Right lobe of liver (tissue), 6 donors: ENCODE results near the gene SYT17. TPM values are rescaled to one million over a fixed set of nuclear protein-coding genes. Genes with fewer than 3 reads are reported as not detected.

ENCODE experiments used
- ATAC-seq, 4 donors: fragments of 200-7000 bp; cut with Tn5 transposase; one replicate each; pipeline ENCODE4 v1.9.1; 2020; ENCODE audit warnings: mild to moderate bottlenecking in 4 of 4, moderate library complexity in 4 of 4
- DNase-seq, 3 donors: peaks; one replicate each; pipeline ENCODE4 v3.0.0-alpha.2; 2020
- H3K27ac ChIP-seq, 3 donors: fragments of 200-600 bp; one replicate each; pipeline ENCODE4 v1.8.0; 2022
- H3K27me3 ChIP-seq, 2 donors: fragments of 200-600 bp; one replicate each; pipeline ENCODE4 v1.8.0; 2022
- H3K36me3 ChIP-seq, 4 donors: fragments of 200-600 bp; sonication (generic) in 1 of 4; one replicate each; pipeline versions ENCODE4 v1.5.1 to v1.8.0; 2017 to 2022; ENCODE audit warnings: control low read depth in 1 of 4
- H3K4me1 ChIP-seq, 4 donors: fragments of 200-600 bp; sonication (generic) in 1 of 4; one replicate each; pipeline versions ENCODE4 v1.5.1 to v1.8.0; 2017 to 2022; ENCODE audit warnings: control low read depth in 1 of 4
- H3K4me3 ChIP-seq, 3 donors: fragments of 200-600 bp; one replicate each; pipeline ENCODE4 v1.8.0; 2022
- H3K9me3 ChIP-seq, 4 donors: fragments of 200-600 bp; sonication (generic) in 1 of 4; one replicate each; pipeline versions ENCODE4 v1.5.1 to v1.8.0; 2017 to 2022; ENCODE audit warnings: control low read depth in 1 of 4
- POLR2A ChIP-seq: fragments of 450-650 bp; IDR thresholded peaks from one replicate; pipeline ENCODE4 v1.6.1; 2017; ENCODE audit warnings: antibody characterized with exemption, mild to moderate bottlenecking
- WGBS: methylation state at CpG from one replicate; pipeline ENCODE4 v1.1.6; 2018; ENCODE audit warnings: low coverage, low lambda C conversion rate; ENCODE audit not compliant: insufficient coverage; ENCODE audit errors: missing lambda C conversion rate; 5-methylcytosine and 5-hydroxymethylcytosine counted together
- intact Hi-C, 2 donors: fragments of 100-400 bp; cut with DNase I; formaldehyde crosslinking; loops; one replicate each; pipeline versions ENCODE4 v1.11.2 to v1.14.1; 2022
- total RNA-seq, 6 experiments: library from RNA; depleted of rRNA in 2 of 6; stranded (reverse); fragments of >200 nt in 2 of 6; fragmentation: NEBNext Ultra II Directional in 3 of 6; extraction: Animal tissue kit (Norgen Biotek cat#: 25700) in 3 of 6; gene quantifications; one replicate each; pipeline versions ENCODE4 v1.1.0 to v1.2.4, GENCODE V29; 2016 to 2023
- TF ChIP-seq, protein P1 (sequence below), 4 donors: fragments of 200-600 bp in 3 of 4; fragments of 450-650 bp in 1 of 4; IDR thresholded peaks; one replicate each; pipeline versions ENCODE4 v1.5.1 to v1.8.0; 2016 to 2022; ENCODE audit warnings: antibody characterized with exemption in 4 of 4, mild to moderate bottlenecking in 2 of 4
- donor health status: DM: no; HTN: yes; CAD: no.
- donor health status: DM: no; HTN: no; CAD: no.
- donor health status: DM: no; HTN: no; CAD: no.
- donor health status: DM: no; HTN: yes; CAD: no.
- donor health status: DM: no; HTN: yes; CAD: no.

Gene SYT17
- total RNA-seq, 6 experiments from 2014 or later = 8.2 to 14.1 (median 9.5) TPM

DNA sequence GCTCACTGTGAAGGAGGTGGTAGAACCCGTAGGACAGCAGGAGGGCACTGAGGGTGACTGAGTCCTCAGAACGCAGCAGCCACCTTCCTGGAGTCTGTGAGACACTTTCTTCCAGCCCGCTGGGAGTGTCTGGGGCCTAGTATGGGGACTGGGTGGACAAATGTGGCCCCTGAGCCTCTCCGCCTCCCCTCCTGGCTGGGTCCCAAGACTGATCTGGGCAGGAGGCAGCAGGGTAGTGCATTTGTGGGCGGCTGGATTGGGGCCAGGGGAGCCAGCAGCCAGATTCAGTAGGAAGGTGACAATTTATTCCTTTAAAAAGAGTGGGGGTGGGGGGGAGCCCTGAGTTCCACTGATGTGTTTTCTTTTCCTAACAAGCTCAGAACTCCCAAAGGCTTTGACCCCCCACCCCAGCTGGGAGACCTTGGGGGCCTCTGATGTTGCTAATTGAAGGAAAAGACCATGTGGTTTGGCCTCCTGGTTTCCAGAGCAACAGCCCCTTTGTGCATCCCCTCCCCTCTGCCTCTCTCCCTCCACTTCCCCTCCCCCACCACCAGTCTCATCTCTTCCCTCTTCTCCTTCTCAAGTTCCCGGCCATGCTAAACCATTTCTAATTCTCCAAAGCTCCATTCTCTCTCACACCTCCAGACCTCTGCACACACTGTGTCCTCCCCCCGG is 121.9 kb downstream of the SYT17 start:
- no peak for DNase-seq
- Histone ChIP-seq H3K27ac (no peak overlapping the region), H3K4me3 (no peak overlapping the region), H3K9me3 (no peaks in the 10 kb centered on the region), H3K4me1 (no peaks in the 10 kb centered on the region), H3K36me3 (no peaks in the 10 kb centered on the region), H3K27me3 (no peaks in the 10 kb centered on the region)
- ATAC-seq = no peak
- intact Hi-C loops = no loop called here
- TF ChIP-seq POLR2A = no peak
- TF ChIP-seq, protein P1, sequence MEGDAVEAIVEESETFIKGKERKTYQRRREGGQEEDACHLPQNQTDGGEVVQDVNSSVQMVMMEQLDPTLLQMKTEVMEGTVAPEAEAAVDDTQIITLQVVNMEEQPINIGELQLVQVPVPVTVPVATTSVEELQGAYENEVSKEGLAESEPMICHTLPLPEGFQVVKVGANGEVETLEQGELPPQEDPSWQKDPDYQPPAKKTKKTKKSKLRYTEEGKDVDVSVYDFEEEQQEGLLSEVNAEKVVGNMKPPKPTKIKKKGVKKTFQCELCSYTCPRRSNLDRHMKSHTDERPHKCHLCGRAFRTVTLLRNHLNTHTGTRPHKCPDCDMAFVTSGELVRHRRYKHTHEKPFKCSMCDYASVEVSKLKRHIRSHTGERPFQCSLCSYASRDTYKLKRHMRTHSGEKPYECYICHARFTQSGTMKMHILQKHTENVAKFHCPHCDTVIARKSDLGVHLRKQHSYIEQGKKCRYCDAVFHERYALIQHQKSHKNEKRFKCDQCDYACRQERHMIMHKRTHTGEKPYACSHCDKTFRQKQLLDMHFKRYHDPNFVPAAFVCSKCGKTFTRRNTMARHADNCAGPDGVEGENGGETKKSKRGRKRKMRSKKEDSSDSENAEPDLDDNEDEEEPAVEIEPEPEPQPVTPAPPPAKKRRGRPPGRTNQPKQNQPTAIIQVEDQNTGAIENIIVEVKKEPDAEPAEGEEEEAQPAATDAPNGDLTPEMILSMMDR (IDR thresholded peaks at IDR 0.05) = no peak
- 53% methylated on average over 4 of the region's 7 CpGs for WGBS

DNA sequence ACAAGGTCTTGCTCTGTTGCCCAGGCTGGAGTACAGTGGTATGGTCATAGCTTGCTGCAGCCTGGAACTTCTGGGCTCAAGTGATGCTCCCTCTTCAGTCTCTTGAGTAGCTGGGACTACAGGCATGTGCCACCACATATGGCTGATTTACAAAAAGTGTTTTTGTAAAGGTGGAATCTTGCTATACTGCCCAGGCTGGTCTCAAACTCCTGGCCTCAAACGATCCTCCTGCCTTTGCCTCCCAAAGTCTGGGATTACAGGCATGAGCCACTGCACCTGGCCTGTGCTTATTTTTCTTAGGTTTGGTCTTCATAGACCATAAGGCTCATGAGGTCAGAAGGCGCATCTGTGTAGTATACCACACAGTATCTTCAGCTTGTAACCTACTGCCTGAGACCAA is 122.8 kb downstream of the SYT17 start:
- intact Hi-C loops = no loop called here

GRCh38 chr16:19291475-19291874 is 123.4 kb downstream of the SYT17 start:
- TF ChIP-seq, protein P1 (IDR thresholded peaks at IDR 0.05) = no peak
- TF ChIP-seq POLR2A = no peak
- intact Hi-C loops = no loop called here
- DNase-seq (no peak), ATAC-seq (no peak)
- Histone ChIP-seq H3K27ac (no peak overlapping the region), H3K27me3 (no peaks in the 10 kb centered on the region), H3K4me3 (no peak overlapping the region), H3K4me1 (no peaks in the 10 kb centered on the region), H3K36me3 (no peaks in the 10 kb centered on the region), H3K9me3 (no peaks in the 10 kb centered on the region)
- WGBS = 19% methylated on average over 2 of the region's 4 CpGs

More for the DNA sequence above, 122.8 kb downstream of the SYT17 start:
- no peak for TF ChIP-seq POLR2A
- TF ChIP-seq, protein P1 (IDR thresholded peaks at IDR 0.05) = no peak
- H3K4me1 ChIP-seq = no peaks in the 10 kb centered on the region
- H3K27ac ChIP-seq = no peak overlapping the region
- ATAC-seq (no peak), DNase-seq (no peak)
- no peaks in the 10 kb centered on the region for H3K27me3 ChIP-seq
- 85% methylated on average over 2 of the region's 2 CpGs for WGBS
- no peaks in the 10 kb centered on the region for H3K9me3 ChIP-seq
- no peaks in the 10 kb centered on the region for H3K36me3 ChIP-seq
- no peak overlapping the region for H3K4me3 ChIP-seq

DNA sequence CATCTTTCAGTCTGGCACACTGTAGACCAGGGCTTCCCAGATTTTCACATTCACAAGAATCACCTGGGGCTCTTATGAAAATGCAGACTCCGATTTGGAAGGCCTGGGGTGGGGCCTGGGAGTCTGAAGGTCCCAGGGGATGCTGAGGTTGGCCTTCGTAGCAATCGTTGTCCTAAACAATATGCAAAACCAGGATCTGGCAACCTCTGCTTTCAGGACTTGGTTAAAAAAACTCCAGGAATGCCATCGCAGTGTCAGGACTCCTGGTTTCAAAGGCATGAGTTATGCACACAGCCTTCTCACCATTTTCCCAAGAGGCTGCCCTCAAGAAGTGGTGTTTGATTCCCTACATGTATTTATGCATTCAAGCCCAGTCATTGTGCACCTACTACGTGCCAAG is 124.1 kb downstream of the SYT17 start:
- 43% methylated on average over 5 of the region's 5 CpGs for WGBS
- Histone ChIP-seq H3K4me3 (no peak overlapping the region), H3K9me3 (no peaks in the 10 kb centered on the region), H3K36me3 (no peaks in the 10 kb centered on the region), H3K4me1 (no peaks in the 10 kb centered on the region), H3K27ac (no peak overlapping the region), H3K27me3 (no peaks in the 10 kb centered on the region)
- TF ChIP-seq, protein P1 (IDR thresholded peaks at IDR 0.05) = no peak
- TF ChIP-seq POLR2A = no peak
- intact Hi-C loops = no loop called here
- no peak for DNase-seq
- no peak for ATAC-seq
